ENCODE measurements around the gene ZNF892.
"Not testable (repeated sequence)": the region's sequence is repeated elsewhere in the genome, so short reads cannot be mapped to it uniquely, and the experiment has no call there.

ZNF892 gene

GRCh38 chr2:95231723-95232122 is 24.4 kb downstream of the ZNF892 start:
- peak; percentile 2 for DNase-seq

GRCh38 chr2:95232232-95232631 is 24.9 kb downstream of the ZNF892 start:
- no peak for DNase-seq

- DNase-seq: no peak
Measured at GRCh38 chr2:95234286-95234785, 27.0 kb downstream of the ZNF892 start.

GRCh38 chr2:95234816-95235215 is 27.5 kb downstream of the ZNF892 start:
- no peak for DNase-seq

GRCh38 chr2:95238131-95238530 is 30.8 kb downstream of the ZNF892 start:
- no peak for DNase-seq

- no peak for DNase-seq
Measured at GRCh38 chr2:95240091-95240490, 32.8 kb downstream of the ZNF892 start.

- DNase-seq: no peak
Measured at GRCh38 chr2:95240556-95240955, 33.2 kb downstream of the ZNF892 start.

- not testable (repeated sequence) for DNase-seq
Measured at GRCh38 chr2:95242084-95242483, 34.8 kb downstream of the ZNF892 start.

All from NCI-H748 treated with DMSO at 0.1 percent for 48 hours (cell line).